Epidermal melanocyte (primary cell): Measurements from ENCODE around the gene TNFRSF8.
A peak's percentile ranks its signal among the peaks of the same experiment; 100 is the strongest.
"Not testable (repeated sequence)": the region's sequence is repeated elsewhere in the genome, so short reads cannot be mapped to it uniquely, and the experiment has no call there.

Experiments used
- DNase-seq: peaks from one replicate; pipeline ENCODE4 v3.0.0; 2011; ENCODE audit warnings: low spot score; ENCODE audit not compliant: insufficient read length

Gene TNFRSF8

GRCh38 chr1:12038356-12039163 is 24.5 kb upstream of the TNFRSF8 start:
- no peak for DNase-seq

- no peak for DNase-seq
These were observed 24.0 kb upstream of the TNFRSF8 start for GRCh38 chr1:12039164-12039525.

- DNase-seq, result not testable (repeated sequence)
These were observed 23.2 kb upstream of the TNFRSF8 start for GRCh38 chr1:12039824-12040456.

GRCh38 chr1:12040457-12041051 is 22.5 kb upstream of the TNFRSF8 start:
- peak; percentile 70 for DNase-seq

GRCh38 chr1:12044187-12044877 is 18.8 kb upstream of the TNFRSF8 start:
- not testable (repeated sequence) for DNase-seq

- DNase-seq, result no peak
These were observed 16.4 kb upstream of the TNFRSF8 start for GRCh38 chr1:12046749-12047119.

- no peak for DNase-seq
These were observed 15.8 kb upstream of the TNFRSF8 start for GRCh38 chr1:12047120-12047876.

- DNase-seq, result no peak
These were observed 14.7 kb upstream of the TNFRSF8 start for GRCh38 chr1:12048372-12048771.

GRCh38 chr1:12049616-12050015 is 13.5 kb upstream of the TNFRSF8 start:
- no peak for DNase-seq

GRCh38 chr1:12051361-12051760 is 11.7 kb upstream of the TNFRSF8 start:
- no peak for DNase-seq

- DNase-seq, result peak; percentile 54
These were observed 11.0 kb upstream of the TNFRSF8 start for GRCh38 chr1:12052008-12052573.

GRCh38 chr1:12052997-12053686 is 10.0 kb upstream of the TNFRSF8 start:
- no peak for DNase-seq

GRCh38 chr1:12053752-12054548 is 9.2 kb upstream of the TNFRSF8 start:
- no peak for DNase-seq

GRCh38 chr1:12055259-12055658 is 7.8 kb upstream of the TNFRSF8 start:
- no peak for DNase-seq

GRCh38 chr1:12056331-12056841 is 6.7 kb upstream of the TNFRSF8 start:
- no peak for DNase-seq

- no peak for DNase-seq
These were observed 5.7 kb upstream of the TNFRSF8 start for GRCh38 chr1:12057382-12057781.

- DNase-seq, result no peak
These were observed 5.0 kb upstream of the TNFRSF8 start for GRCh38 chr1:12057940-12058687.

GRCh38 chr1:12059226-12059625 is 3.9 kb upstream of the TNFRSF8 start:
- no peak for DNase-seq
